Activated CD4-positive, CD25-positive, alpha-beta regulatory T cell treated with anti-CD3 and anti-CD28 coated beads, Interleukin-2, amount 50 U/mL, for 72 hours (primary cell): Measurements from ENCODE around the gene ZNF747.
"Not testable (repeated sequence)": the region's sequence is repeated elsewhere in the genome, so short reads cannot be mapped to it uniquely, and the experiment has no call there.

Experiments used
- DNase-seq: peaks from one replicate; pipeline ENCODE4 v3.0.0; 2021

The ZNF747 gene

DNA sequence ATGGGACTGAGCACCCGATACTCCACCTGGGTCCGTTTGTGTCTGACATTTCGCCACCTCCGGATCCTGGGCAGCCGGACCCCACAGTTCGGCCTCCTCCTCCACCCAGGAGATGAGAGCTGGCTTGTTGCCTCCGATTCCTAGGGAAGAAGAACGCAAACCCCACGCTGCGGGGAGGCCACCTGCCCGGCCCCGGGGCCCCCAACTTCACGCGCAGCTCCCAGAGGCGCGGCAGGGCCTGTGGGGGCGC lies 23.0 kb upstream of the ZNF747 start:
- no peak for DNase-seq

DNA sequence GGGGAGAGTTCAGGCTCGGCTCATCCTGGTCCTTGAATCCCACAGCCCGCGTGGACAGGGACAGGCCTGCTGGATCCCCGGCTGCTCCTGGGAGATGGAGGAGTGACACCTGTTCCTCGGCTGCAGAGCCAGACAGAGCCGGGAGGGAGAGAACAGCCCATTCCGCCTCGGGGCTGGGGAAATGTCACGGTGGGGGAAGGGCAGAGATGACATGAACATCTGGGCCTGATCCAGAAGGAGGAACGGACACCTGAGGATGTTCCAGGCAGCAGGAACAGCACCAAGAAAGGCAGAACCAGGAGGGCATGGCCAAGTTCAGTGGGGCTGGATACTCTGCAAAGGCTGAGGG lies 21.4 kb upstream of the ZNF747 start:
- DNase-seq, result no peak

DNA sequence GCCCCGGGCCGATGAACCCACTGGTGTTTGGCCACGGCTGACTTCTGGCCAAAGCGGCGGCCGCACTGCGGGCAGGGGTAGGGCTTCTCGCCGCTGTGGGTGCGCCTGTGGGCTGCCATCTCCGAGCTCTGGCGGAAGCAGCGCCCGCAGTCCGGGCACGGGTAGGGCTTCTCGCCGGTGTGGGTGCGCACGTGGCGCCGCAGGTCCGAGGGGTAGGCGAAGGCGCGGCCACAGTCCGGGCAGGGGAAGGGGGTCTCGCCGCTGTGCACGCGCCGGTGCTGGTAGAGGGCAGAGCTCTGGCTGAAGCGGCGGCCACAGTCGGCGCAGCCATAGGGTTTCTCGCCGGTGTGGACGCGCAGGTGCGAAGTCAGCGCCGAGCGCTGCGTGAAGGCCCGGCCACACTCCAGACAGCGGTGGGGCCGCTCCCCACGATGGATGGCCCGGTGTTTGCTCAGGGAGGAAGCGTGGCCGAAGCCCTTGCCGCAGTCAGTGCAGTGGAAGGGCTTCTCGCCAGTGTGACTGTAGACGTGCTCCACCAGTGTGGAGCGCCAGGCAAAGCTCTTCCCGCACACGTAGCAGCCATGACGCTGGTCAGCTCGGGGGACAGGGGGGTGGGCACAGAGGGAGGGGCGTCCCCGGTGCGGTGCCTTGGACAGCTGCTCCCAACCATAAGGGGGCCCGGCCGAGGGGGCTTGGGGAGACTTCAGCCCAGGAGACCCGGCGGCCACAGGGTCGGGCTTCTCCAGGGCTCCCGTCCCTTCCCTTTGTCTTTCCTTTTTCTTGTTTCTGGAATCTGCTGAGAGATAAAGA lies 20.9 kb upstream of the ZNF747 start:
- DNase-seq, result no peak

DNA sequence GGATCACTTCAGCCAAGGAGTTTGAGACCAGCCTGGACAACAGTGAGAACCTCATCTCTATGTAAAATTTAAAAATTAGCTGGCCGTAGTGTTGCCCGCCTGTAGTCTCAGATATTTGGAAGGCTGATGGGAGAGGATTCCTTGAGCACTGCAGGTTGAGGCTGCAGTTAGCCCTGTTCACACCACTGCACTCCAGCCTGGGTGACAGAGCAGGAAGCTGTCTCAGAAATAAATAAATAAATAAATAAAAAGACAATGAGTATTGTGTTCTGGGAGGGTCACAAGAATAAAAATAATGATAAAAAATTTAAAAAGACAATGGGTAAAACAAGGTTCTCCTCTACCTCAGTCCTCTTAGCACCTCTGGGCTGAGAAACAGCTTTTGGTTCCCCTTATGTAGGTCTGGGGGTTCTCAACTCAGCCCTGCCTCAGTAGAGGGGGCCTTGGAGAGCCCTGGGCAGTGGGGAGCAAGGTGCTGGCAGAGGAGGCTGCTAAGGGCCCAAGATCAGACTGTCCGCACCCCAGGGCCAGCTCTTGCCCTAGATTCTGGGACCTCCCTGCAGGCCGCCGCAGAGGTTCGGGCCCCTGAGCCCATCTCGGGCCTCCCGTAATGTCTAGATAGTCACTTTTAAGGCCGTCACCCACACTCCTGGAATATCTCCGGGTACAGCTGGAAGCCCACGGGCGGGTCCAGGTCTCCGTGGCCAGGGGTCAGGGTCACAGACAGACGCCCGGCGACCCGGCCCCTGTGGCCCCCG lies 20.1 kb upstream of the ZNF747 start:
- DNase-seq, result no peak

DNA sequence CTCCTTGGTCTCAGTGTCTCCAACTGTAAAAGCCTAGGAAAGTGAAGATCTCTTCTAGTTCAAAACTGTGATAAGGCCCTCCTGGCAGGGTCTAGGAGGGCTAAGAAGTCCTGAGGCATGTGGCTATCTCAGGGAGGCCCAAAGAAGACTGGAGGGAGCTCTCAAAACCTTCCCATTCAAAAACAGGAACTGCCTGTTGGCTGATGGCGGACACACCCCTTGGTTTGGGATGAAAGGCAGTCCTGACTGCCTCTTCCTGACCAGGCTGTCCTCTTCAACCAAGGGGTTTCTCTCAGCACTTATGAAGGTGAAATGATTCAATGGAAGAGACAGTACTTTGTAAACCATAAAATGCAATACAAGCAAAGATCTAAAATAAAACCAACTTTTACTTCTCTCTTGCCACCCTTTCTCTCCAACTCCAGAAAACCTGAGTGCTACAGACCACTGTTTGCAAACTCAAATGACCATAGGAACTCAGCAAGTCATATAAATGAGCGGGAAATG lies 18.8 kb upstream of the ZNF747 start:
- DNase-seq, result no peak

DNA sequence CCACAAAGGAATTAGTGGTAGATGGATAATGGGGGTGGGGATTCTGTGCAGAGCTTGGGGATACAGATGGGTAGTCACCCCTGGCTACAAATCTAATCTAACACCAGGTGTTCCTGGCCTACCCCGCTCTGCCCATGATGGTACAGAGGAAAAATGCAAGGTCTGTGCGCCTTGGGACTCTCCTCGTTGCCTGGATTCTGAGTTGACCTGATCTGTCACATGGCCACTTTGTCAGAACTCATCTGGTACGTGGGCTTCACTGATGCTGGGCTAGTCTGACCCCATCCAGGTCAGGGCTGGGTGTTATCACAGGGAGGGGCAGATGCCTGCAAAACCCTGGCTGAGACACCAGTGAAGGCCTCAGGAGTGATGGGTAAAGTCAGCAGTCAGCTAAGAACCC lies 18.3 kb upstream of the ZNF747 start:
- DNase-seq, result no peak

DNA sequence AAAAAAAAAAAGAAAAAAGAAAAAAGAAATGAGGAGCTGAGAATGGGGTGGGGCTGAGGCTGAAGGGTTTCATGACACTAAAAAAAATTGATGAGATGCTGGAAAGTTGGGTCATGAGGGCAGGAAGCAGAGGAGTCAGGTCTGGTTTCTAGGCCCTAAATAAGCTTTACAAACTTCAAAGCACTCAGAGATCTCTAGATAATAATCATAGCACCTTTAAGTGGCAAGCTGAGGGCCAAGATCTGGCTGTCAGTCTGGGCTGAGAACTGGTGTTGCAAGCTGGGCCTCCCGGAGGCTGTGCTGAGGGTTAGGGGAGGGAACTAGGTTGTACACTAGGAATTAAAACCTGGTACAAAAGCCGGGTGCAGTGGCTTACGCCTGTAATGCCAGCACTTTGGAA lies 17.1 kb upstream of the ZNF747 start:
- peak; percentile 40 for DNase-seq

DNA sequence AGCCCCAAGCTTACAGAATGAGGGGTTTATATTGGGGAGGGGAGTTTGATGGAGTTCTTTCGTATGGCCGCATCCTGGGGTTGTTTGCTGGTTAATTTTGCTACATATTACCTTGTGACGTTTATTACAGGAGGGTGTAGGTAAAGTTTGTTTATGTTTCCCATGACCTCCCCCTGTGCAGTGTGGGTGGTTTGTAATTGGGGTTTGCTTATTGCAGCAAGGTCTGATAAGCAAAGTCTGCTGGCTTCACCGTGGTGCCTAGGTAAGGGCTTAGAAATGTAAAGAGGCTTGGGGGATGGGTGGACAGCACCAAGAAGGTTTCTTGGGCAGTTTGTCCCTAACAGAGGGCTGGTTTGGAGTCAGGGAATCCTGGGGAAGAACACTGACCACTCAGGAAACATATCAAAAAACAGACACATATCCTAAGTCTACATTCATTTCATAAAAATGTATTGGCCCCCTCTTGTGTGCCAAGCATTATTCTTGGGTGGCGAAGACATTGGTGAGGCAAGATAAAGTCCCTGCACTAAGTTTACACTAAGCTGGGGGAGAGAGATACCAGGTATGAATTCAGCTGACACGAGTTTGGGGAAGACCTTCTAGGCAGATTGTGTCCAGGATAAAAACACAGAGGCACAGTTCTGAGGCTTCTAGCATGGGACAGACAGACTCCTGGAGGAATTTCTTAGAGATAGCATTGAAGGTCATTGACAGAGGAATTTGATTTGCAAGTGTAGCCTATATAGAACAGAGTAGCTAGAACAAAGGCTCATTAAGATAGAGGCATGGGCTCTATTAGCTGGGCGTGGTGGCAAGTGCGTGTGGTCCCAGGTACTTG lies 14.0 kb upstream of the ZNF747 start:
- no peak for DNase-seq

DNA sequence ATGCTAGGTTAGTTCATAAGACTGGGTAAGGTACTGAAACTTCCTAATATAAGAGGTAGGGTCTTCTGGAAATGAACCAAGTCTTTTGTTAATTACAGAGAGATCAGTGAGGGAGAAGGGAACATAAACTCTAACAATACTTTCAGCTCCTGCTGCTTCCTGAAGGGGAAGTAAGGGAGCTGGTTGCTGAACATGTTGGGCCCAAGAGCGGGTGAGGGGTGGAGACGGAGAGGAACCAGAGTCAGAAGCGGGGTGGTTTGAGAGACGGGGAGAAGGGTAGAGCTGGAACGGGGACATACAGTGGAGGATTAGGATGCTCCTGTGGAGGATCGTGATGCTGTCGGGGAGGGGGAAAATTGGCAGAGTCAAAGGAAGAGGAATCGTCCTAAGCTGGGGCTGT lies 11.5 kb upstream of the ZNF747 start:
- DNase-seq, result no peak

DNA sequence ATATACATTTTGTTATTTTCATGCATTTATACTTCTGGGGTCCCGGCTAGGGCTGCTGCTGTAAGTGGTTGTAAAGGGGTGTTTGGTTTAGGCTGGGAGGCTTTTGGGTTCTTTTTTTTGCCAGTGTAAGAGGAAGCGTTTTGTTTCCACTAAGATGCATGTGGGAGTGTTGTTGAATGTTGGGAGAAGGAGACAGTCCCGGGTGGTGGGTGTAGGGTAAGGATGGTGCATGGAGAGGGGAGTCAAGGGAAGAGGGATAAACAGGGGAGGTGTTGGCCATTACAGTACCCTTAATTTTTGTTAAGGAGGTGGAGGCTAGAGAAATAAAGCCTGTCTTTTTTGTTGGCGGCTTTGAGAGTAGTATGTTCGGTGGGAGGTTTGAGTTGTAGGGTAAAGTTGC lies 8.4 kb upstream of the ZNF747 start:
- no peak for DNase-seq

DNA sequence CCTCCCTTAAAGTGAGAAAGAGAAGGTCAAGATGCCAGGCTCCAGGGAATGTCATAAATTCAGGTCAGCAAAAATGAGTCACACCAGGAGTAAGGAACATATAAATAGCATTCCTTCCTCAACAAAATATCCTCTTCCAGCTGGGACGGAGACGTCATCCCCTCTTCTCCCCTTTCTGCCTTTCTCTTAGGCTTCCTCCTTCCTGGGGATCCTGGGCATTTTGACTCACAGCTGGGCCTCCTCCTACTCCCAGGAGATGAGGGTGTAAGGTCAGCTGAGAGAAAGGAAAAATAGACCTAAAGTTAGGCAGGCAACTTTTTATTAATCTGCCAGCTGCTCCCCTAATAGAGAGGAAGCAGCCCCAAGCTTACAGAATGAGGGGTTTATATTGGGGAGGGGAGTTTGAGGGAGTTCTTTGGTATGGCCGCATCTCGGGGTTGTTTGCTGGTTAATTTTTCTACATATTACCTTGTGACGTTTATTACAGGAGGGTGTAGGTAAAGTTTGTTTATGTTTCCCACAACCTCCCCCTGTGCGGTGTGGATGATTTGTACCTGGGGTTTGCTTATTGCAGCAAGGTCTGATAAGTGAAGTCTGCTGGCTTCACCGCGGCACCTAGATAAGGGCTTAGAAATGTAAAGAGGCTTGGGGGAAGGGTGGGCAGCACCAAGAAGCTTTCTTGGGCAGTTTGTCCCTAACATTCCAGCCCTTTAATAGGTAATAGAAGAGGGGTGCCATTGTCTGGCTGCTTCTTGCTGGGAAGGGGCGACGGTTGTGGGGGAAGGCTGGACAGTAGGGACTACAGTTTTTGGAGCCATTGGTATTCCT lies 7.1 kb upstream of the ZNF747 start:
- DNase-seq, result no peak

DNA sequence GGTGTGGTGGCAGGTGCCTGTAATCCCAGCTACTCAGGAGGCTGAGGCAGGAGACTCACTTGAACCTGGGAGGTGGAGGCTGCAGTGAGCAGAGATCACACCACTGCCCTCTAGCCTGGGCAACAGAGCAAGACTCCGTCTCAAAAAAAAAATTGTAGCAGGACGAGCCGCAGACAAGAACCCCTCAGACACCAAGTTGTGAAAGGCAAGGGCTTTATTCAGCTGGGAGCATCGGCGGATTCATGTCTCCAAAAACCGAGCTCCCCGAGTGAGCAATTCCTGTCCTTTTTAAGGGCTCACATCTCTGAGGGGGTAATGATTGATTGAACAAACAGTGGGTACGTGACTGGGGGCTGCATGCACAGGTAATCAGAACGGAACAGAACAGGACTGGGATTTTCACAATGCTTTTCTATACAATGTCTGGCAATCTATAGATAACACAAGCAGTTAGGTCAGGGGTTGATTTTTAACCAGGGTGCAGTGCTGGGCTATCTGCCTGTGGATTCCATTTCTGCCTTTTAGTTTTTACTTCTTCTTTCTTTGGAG lies 6.3 kb upstream of the ZNF747 start:
- DNase-seq, result not testable (repeated sequence)

DNA sequence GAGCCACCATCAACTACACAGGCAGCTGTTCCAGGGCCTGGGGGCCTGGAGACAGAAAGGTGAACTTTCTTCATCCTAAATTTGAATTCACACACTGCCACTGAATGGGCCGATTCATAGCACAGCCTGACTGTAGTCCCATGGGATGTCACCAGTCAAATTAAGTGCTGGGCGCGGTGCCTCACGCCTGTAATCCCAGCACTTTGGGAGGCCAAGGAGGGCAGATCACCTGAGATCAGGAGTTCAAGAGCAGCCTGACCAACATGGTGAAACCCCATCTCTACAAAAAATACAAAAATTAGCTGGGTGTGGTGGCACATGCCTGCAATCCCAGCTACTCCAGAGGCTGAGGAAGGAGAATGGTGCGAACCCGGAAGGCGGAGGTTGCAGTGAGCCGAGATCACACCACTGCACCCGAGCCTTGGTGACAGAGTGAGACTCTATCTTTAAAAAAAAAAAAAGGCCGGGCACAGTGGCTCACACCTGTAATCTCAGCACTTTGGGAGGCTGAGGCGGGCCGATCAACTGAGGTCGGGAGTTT lies 5.4 kb upstream of the ZNF747 start:
- not testable (repeated sequence) for DNase-seq

DNA sequence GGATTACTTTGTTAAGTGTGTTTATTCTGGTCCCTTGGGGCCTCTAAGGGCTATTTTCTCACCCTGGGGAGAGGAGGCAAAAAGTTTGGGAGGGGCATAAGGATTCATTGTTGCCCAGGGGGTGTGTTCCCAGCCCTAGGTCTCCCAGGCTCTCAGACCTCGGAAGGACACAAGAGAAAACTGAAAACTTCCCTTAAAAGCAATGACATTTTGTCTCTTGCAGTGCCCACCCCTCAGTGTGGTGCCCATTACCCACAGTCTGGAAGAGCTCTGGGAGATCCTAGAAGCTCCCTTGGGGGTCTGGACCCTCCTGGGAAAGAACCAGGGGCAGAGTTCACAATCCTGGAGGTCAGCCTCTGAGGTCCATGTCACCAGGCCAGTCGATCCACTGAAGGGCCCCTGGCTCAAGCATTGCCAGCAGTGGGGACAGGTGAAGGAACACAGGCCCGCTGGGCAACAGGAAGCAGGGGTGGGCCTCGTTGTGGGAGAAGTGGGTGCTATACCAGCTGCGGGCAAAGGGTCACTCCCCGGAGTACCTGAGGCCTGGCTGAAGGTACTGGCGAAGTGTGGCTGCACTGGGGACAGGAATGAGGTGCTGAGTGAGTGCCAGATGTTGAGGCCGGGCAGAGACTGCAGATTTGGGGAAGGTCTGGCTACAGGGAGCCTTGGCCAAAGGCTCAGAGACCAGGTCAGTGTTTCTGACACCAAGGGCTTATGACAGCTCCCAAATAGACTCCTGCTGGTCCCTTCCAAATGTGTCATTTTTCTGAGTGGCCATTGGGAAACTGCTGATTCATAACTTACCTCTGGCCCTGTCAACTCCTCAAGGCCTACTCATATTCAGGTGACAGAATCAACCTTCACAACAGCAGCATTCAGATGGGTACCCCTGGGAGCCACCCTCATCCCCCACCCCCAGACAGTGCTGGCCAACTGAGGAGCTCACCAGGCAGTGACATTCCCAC lies 4.6 kb upstream of the ZNF747 start:
- DNase-seq, result no peak

DNA sequence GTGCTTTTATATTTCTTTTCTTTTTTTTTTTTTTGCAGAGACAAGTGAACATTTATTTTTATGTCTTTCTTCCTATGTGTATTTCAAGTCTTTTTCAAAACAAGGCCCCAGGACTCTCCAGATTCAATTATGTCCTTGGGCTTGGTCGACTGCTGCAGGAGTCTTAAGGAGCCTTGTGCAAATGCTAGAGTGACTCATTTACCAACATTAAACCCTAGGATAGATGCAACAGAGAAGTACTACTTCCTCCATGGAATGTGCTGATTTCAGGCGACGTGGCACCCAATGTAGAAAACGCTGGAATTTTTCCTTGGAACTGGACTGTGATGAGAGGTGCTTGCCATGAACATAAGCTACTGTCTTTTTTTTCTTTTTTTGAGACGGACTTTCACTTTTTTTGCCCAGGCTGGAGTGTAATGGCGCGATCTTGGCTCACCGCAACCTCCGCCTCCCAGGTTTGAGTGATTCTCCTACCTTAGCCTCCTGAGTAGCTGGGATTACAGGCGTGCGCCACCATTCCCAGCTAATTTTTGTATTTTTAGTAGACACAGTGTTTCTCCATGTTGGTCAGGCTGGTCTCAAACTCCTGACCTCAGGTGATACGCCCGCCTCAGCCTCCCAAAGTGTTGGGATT lies 1.9 kb upstream of the ZNF747 start:
- not testable (repeated sequence) for DNase-seq

DNA sequence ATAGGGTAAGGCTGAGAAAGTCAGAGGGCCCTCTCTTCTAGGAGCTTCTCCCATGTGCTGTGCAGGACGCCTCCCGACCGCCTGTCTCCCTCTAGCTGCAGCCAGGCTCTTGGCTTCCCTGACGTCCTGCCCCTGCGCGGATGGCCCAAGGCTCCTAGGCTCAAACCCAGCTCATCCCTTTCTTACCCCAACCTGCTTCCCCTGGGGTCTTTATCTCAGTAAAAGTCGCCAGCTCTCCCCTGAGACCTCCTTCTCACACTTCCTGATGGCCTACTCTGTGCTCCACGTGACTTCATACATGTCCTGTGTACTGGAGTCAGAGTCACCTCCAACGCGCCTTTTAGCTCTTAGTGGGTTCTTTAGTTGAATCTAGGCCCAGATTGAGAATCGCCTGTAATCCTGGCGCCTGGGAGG lies 1.1 kb upstream of the ZNF747 start:
- peak; percentile 61 for DNase-seq

DNA sequence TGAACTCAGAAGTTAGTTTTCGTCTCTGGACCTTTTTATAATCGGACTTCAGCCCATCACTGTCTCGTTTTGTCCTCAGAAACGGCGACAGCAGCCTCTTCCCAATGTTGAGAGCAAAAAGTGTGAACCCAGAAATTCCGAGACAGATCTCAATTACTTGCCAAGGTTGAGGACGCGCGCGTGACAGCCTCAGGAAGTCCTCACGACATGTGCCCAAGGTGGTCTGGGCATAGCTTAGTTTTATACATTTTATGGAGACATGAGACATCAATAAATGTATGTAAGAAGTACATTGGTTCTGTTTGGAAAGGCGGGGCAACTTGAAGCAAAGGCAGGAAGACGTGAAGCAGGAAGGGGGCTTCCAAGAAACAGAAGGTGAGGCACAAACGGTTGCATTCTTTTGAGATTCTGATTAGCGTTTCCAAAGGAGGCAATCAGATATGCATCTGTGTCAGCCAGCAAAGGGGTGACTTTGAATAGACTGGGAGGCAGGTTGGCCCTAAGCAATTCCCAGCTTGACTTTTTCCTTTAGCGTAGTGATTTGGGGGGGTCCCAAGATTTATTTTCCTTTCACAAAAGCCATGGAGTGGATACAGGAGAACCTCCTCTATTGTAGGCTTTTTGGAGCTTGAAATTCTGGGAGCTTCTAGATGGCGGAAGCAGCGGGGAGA lies 583 bp upstream of the ZNF747 start:
- DNase-seq, result no peak

DNA sequence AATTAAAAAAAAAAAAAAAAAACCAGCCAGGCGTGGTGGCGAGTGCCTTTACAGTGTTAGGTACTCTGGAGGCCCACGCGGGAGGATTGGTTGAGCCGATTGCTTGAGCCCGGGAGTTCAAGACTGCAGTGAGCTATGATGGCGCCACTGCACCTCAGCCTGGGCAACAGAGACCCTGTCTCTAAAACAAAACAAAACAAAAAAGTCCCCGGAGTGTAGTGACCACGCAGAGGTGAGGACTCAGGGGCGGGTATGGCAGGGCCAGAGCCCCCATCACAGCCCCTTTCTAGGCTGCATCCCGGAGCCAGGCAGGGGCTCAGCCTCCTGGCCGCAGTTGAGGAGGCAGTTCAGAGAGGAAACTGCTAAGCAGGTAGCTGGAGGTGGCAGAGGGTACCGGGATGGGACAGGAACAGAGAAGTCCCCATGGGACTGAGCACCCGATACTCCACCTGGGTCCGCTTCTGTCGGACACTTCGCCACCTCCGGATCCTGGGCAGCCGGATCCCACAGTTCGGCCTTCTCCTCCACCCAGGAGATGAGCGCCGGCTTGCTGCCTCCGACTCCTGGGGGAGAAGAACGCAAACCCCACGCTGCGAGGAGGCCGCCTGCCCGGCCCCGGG lies 800 bp downstream of the ZNF747 start:
- DNase-seq, result no peak

DNA sequence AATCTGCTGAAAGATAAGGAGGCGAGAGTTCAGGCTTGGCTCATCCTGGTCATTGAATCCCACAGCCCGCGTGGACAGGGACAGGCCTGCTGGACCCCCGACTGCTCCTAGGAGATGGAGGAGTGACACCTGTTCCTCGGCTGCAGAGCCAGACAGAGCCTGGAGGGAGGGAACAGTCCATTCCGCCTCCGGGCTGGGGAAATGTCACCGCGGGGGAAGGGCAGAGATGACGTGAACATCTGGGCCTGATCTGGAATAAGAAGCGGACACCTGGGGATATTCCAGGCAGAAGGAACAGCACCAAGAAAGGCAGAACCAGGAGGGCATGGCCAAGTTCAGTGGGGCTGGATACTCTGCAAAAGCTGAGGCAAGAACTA lies 1.5 kb downstream of the ZNF747 start:
- DNase-seq, result no peak
